MM.1S (cell line): Measurements from ENCODE around the gene SRF.

ENCODE experiments used
- EZH2 ChIP-seq: fragments of 300-600 bp; sonication (generic); optimal IDR thresholded peaks from 2 replicates; pipeline ENCODE3; 2017; ENCODE audit warnings: low read depth, mild to moderate bottlenecking, antibody characterized with exemption, low read length, mixed read lengths
- TF ChIP-seq, protein P1 (sequence below): fragments of 300-600 bp; sonication (generic); IDR thresholded peaks from 2 replicates; pipeline ENCODE4 v1.5.1; 2016; ENCODE audit warnings: antibody characterized with exemption, low read length, mixed read lengths

- TF ChIP-seq EZH2, result no peak
- TF ChIP-seq, protein P1, sequence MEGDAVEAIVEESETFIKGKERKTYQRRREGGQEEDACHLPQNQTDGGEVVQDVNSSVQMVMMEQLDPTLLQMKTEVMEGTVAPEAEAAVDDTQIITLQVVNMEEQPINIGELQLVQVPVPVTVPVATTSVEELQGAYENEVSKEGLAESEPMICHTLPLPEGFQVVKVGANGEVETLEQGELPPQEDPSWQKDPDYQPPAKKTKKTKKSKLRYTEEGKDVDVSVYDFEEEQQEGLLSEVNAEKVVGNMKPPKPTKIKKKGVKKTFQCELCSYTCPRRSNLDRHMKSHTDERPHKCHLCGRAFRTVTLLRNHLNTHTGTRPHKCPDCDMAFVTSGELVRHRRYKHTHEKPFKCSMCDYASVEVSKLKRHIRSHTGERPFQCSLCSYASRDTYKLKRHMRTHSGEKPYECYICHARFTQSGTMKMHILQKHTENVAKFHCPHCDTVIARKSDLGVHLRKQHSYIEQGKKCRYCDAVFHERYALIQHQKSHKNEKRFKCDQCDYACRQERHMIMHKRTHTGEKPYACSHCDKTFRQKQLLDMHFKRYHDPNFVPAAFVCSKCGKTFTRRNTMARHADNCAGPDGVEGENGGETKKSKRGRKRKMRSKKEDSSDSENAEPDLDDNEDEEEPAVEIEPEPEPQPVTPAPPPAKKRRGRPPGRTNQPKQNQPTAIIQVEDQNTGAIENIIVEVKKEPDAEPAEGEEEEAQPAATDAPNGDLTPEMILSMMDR, result no peak
Measured at GRCh38 chr6:43217351-43217750, 46.3 kb downstream of the SRF start.
